ENCODE results near the gene PAFAH1B2. TPM values are rescaled to one million over a fixed set of nuclear protein-coding genes. Genes with fewer than 3 reads are reported as not detected.
A peak's percentile ranks its signal among the peaks of the same experiment; 100 is the strongest.
"Not testable (repeated sequence)": the region's sequence is repeated elsewhere in the genome, so short reads cannot be mapped to it uniquely, and the experiment has no call there.

Gene PAFAH1B2
- total and polyA plus RNA-seq, 7 experiments from 2014 or later: 13.6 to 62.0 (median 53.6) TPM

- H3K36me3 Mint-ChIP-seq; H3K27me3 ChIP-seq (ENCODE audit: control insufficient read depth in 2 of 2, insufficient read depth in 2 of 2, low read length in 2 of 2); H3K9me3 ChIP-seq (ENCODE audit: control insufficient read depth in 2 of 3, low read length in 3 of 3); H3K36me3 ChIP-seq (ENCODE audit: control insufficient read depth in 2 of 3, insufficient read depth in 3 of 3, low read length in 3 of 3); H3K4me3 Mint-ChIP-seq; ATAC-seq; POLR2A ChIA-PET; H3K27me3 Mint-ChIP-seq; H3K27ac ChIP-seq (ENCODE audit: low read depth, low read length); H3K4me3 ChIP-seq (ENCODE audit: low read length); H3K4me1 Mint-ChIP-seq; H3K9me3 Mint-ChIP-seq; H3K4me1 ChIP-seq (ENCODE audit: control insufficient read depth in 2 of 2, insufficient read depth in 2 of 2, low read length in 2 of 2); DNase-seq; CTCF ChIA-PET: not testable (repeated sequence)
- intact Hi-C loops (cut with micrococcal nuclease): loop anchor here in 1 of 2 donors (5.0 kb wide), 1 partner anchor 72 kb away; no protein-coding TSS in a partner anchor
- peak overlapping the region in 1 of 9 donors; percentile 38 for H3K27ac Mint-ChIP-seq
Measured at GRCh38 chr11:117134979-117135378, 9.1 kb upstream of the PAFAH1B2 start.

DNA sequence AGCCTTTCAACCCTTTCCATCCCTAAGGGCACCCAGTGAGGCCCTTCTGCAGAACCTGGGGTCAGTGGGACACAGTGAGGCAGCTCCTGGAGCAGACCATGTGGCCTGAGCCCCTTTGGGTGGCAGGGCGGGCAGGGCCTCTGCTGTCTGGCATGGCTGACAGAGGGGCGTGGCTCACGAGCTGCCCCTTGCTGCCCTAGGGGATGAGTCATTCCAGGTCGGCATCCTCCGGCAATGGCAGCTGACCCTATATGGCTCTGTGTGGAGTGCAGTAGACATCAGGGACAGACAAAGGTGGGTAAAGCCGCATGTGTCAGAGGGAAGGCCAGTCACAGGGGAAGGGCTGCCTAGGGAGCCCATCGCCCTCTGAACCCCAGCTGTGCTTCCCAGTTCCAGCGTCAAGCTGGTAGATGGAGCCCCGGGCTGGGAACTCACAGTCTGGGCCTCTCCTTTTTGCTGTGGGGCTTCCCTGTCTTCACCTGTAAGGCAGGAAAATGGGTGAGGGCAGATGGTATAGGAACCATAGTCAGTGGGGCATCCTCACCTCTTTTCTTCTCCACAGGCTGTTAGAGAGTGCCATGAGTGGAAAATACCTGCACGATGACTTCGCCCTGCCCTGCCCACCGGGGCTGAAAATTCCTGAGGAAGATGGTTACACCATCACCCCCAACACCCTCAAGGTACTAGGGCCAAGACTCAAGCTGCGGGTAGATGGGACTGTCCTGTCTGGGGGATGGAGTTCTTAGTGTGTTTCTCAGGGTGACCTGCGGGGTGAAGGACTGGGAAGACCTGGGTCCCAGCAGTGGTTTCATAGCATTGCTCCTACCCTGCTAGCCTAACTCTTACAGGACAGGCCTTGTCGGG lies 6.6 kb upstream of the PAFAH1B2 start:
- H3K27ac ChIP-seq (ENCODE audit: low read depth, low read length); POLR2A ChIA-PET; H3K27me3 ChIP-seq (ENCODE audit: control insufficient read depth in 2 of 2, insufficient read depth in 2 of 2, low read length in 2 of 2); H3K36me3 ChIP-seq (ENCODE audit: control insufficient read depth in 2 of 3, insufficient read depth in 3 of 3, low read length in 3 of 3); intact Hi-C loops (cut with micrococcal nuclease); H3K9me3 ChIP-seq (ENCODE audit: control insufficient read depth in 2 of 3, low read length in 3 of 3); H3K36me3 Mint-ChIP-seq; H3K4me1 ChIP-seq (ENCODE audit: control insufficient read depth in 2 of 2, insufficient read depth in 2 of 2, low read length in 2 of 2); H3K4me1 Mint-ChIP-seq; H3K27ac Mint-ChIP-seq; H3K4me3 ChIP-seq (ENCODE audit: low read length); H3K4me3 Mint-ChIP-seq; ATAC-seq; CTCF ChIA-PET; H3K9me3 Mint-ChIP-seq; DNase-seq: not testable (repeated sequence)
- H3K27me3 Mint-ChIP-seq: peaks cover 11 to 27% (median 12%) of the 10 kb centered on the region in 5 donors

DNA sequence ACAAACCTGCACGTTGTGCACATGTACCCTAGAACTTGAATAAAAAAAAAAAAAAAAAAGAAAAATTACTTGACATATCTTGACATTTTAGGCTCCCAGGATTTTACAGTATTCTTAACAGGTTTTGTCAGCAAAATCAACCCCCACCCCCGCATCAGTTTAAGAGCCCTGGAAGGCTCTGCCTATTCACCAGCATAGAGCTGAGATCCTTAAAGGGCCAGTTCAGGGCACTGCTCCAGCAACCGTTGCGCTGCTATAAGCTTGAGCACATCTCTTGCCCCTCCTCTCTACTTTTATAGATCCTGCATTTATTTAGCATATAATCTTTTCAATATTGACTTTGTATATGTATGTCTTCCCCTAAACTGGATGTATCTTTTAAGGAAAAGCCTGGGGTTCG lies 697 bp upstream of the PAFAH1B2 start:
- POLR2A ChIA-PET: interaction anchor here (1.3 to 3.2 kb wide), 5 partner anchors 29 to 356 kb away, joined by 5 to 42 read pairs (median 10); partner anchors contain the start of genes CEP164, PCSK7, SIDT2 and ZPR1
- no peaks in the 10 kb centered on the region for H3K9me3 Mint-ChIP-seq
- intact Hi-C loops (cut with micrococcal nuclease): loop anchor here (5.0 kb wide), 2 partner anchors 34 to 46 kb away; partner anchors contain the start of genes SIDT2 (in 1 of the 2) and SIK3 (in 1 of the 2)

DNA sequence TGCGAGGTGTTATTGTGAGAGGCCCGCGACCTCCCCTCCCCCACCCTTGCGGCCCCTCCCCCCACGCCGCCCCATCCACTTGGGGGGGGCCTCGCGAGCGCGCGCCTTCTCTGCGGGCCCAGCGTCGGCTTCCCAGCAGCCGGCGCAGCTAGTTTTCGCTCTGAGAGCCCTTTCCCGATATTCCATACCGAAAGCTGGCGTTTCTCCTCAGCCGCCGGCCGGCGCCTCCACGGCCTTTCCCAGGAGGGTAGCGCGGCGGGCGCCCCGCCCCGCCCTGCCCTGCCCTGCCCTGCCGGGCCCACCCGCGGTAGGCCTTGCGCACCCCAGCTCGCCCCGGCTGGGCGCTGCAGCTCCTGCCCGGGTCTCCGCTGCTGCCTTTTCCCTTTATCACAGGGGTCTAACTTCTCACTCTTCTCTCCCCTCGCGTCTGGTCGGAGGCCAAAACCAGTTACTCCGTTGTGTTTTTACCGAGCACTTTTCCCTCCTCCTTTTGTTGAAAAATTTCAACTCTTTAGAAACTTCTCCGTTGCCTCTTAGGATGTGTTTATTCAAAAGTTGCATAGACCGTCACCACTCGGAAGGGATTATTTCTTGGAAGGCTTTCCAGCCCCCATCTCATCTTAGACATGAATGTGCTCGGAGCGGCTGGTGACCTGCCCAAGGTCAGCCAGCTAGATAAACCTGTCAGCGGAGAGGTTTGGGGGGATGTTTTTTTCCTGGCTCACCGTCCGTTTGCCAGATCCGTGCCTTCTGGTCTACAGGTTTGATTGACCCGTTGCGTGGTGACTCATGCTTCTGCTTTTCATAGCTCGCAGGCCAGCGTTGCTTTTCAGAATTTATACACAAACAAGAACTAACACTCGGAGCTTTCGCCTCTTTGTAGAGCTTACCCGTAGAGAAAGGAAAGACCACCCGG lies 648 bp downstream of the PAFAH1B2 start:
- peak overlapping the region; percentile 89 for H3K4me3 ChIP-seq (ENCODE audit: low read length)
- H3K27ac ChIP-seq (ENCODE audit: low read depth, low read length): peak overlapping the region; percentile 85
- H3K36me3 ChIP-seq (ENCODE audit: control insufficient read depth in 2 of 3, insufficient read depth in 3 of 3, low read length in 3 of 3): peaks cover 0 to 10% (median 0%) of the 10 kb centered on the region in 3 experiments
- Mint-ChIP-seq H3K4me3 (peak overlapping the region; percentile 88 to 100 (median 97)), H3K27ac (peak overlapping the region; percentile 90 to 98 (median 97)), H3K27me3 (peaks cover 6 to 23% (median 10%) of the 10 kb centered on the region in 5 donors), H3K36me3 (peaks cover 4 to 8% (median 5%) of the 10 kb centered on the region in 5 donors), H3K4me1 (peaks cover 31 to 62% (median 47%) of the 10 kb centered on the region in 7 donors), H3K9me3 (no peaks in the 10 kb centered on the region)
- ChIA-PET POLR2A (interaction anchor here (0.6 to 3.2 kb wide), 10 partner anchors 9 to 371 kb away, joined by 3 to 42 read pairs (median 6); partner anchors contain the start of genes PCSK7, SIDT2 and ZPR1), CTCF (interaction anchor here (0.8 kb wide), 1 partner anchor 219 kb away, joined by 3 read pairs; no protein-coding TSS in a partner anchor)
- peak; percentile 55 for ATAC-seq
- intact Hi-C loops (cut with micrococcal nuclease): loop anchor here (1.0 to 5.0 kb wide), 8 partner anchors 33 to 371 kb away; partner anchors contain the start of genes PCSK7 (in 2 of the 2), RNF214 (in 2 of the 2), SIDT2 (in 2 of the 2) and SIK3 (in 2 of the 2)
- peak in 7 of 9 donors; percentile 9 to 42 (median 26) for DNase-seq
- no peaks in the 10 kb centered on the region for H3K9me3 ChIP-seq (ENCODE audit: control insufficient read depth in 2 of 3, low read length in 3 of 3)
- peaks cover 8 to 10% of the 10 kb centered on the region in 2 donors for H3K4me1 ChIP-seq (ENCODE audit: control insufficient read depth in 2 of 2, insufficient read depth in 2 of 2, low read length in 2 of 2)
- no peaks in the 10 kb centered on the region for H3K27me3 ChIP-seq (ENCODE audit: control insufficient read depth in 2 of 2, insufficient read depth in 2 of 2, low read length in 2 of 2)

More for the DNA sequence above, 697 bp upstream of the PAFAH1B2 start:
- H3K36me3 ChIP-seq (ENCODE audit: control insufficient read depth in 2 of 3, insufficient read depth in 3 of 3, low read length in 3 of 3): peaks cover 0 to 10% (median 0%) of the 10 kb centered on the region in 3 experiments
- H3K36me3 Mint-ChIP-seq: peaks cover 4 to 8% (median 5%) of the 10 kb centered on the region in 5 donors
- ATAC-seq: peak; percentile 36
- peaks cover 6 to 10% of the 10 kb centered on the region in 2 donors for H3K4me1 ChIP-seq (ENCODE audit: control insufficient read depth in 2 of 2, insufficient read depth in 2 of 2, low read length in 2 of 2)
- H3K27me3 ChIP-seq (ENCODE audit: control insufficient read depth in 2 of 2, insufficient read depth in 2 of 2, low read length in 2 of 2): no peaks in the 10 kb centered on the region
- DNase-seq: peak in 4 of 9 donors; percentile 13 to 27 (median 24)
- H3K4me3 Mint-ChIP-seq: peak overlapping the region; percentile 88 to 99 (median 95)
- H3K27ac ChIP-seq (ENCODE audit: low read depth, low read length): peak overlapping the region; percentile 85
- H3K27ac Mint-ChIP-seq: peak overlapping the region; percentile 87 to 98 (median 97)
- H3K4me1 Mint-ChIP-seq: peaks cover 27 to 51% (median 43%) of the 10 kb centered on the region in 7 donors
- CTCF ChIA-PET: no interaction called here
- peak overlapping the region; percentile 89 for H3K4me3 ChIP-seq (ENCODE audit: low read length)
- peaks cover 11 to 24% (median 12%) of the 10 kb centered on the region in 5 donors for H3K27me3 Mint-ChIP-seq
- H3K9me3 ChIP-seq (ENCODE audit: control insufficient read depth in 2 of 3, low read length in 3 of 3): no peaks in the 10 kb centered on the region

DNA sequence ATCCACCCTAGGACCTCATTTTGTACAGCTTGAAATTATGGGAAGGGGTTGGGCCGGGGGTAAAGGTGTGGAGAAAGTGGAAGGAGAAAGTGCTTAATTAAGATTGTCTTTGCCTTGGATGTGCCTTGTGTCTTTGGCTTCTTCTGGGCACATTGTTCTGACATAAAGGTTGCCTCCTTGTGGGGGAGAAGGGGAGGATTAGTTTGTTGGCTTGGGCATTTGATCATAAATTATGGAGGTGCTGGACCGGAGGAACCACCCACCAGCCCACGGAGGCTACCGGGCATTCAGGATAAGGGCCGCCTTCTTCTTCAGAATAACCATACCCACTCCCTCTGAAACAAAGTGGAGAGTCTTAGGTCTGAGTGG lies 1.3 kb downstream of the PAFAH1B2 start:
- H3K9me3 ChIP-seq (ENCODE audit: control insufficient read depth in 2 of 3, low read length in 3 of 3): no peaks in the 10 kb centered on the region
- H3K27me3 ChIP-seq (ENCODE audit: control insufficient read depth in 2 of 2, insufficient read depth in 2 of 2, low read length in 2 of 2): no peaks in the 10 kb centered on the region
- intact Hi-C loops (cut with micrococcal nuclease): no loop called here
- Mint-ChIP-seq H3K27ac (peak overlapping the region; percentile 90 to 97 (median 95)), H3K9me3 (no peaks in the 10 kb centered on the region), H3K4me3 (peak overlapping the region; percentile 88 to 100 (median 96)), H3K4me1 (peaks cover 32 to 67% (median 50%) of the 10 kb centered on the region in 7 donors), H3K36me3 (peaks cover 4 to 10% (median 5%) of the 10 kb centered on the region in 5 donors), H3K27me3 (peaks cover 0 to 16% (median 4%) of the 10 kb centered on the region in 5 donors)
- peaks cover 10 to 13% of the 10 kb centered on the region in 2 donors for H3K4me1 ChIP-seq (ENCODE audit: control insufficient read depth in 2 of 2, insufficient read depth in 2 of 2, low read length in 2 of 2)
- DNase-seq: peak in 3 of 9 donors; percentile 4 to 14 (median 5)
- H3K36me3 ChIP-seq (ENCODE audit: control insufficient read depth in 2 of 3, insufficient read depth in 3 of 3, low read length in 3 of 3): peaks cover 0 to 10% (median 0%) of the 10 kb centered on the region in 3 experiments
- peak overlapping the region; percentile 89 for H3K4me3 ChIP-seq (ENCODE audit: low read length)
- POLR2A ChIA-PET: interaction anchor here (0.6 to 3.2 kb wide), 6 partner anchors 9 to 371 kb away, joined by 3 to 42 read pairs (median 8); partner anchors contain the start of genes PCSK7 and SIDT2
- H3K27ac ChIP-seq (ENCODE audit: low read depth, low read length): peak overlapping the region; percentile 85
- CTCF ChIA-PET: no interaction called here
- ATAC-seq: peak; percentile 19

All from naive thymus-derived CD4-positive, alpha-beta T cell (primary cell).